Mucosa of descending colon (tissue), 3 donors: ENCODE measurements around the gene TSSK2. TPM values are rescaled to one million over a fixed set of nuclear protein-coding genes. Genes with fewer than 3 reads are reported as not detected.

Experiments
- ATAC-seq: fragments of 200-7000 bp; cut with Tn5 transposase; one replicate; pipeline ENCODE4 v1.9.1; 2020; ENCODE audit warnings: mild to moderate bottlenecking, moderate library complexity
- DNase-seq, 3 donors: peaks; one replicate each; pipeline ENCODE4 v3.0.0-alpha.2; 2020
- H3K36me3 ChIP-seq: fragments of 200-600 bp; one replicate; pipeline ENCODE4 v1.8.0; 2021; ENCODE audit warnings: low read depth, mild to moderate bottlenecking
- H3K4me1 ChIP-seq: fragments of 200-600 bp; one replicate; pipeline ENCODE4 v1.8.0; 2021; ENCODE audit warnings: low read depth, mild to moderate bottlenecking
- H3K4me3 ChIP-seq: fragments of 200-600 bp; one replicate; pipeline ENCODE4 v1.8.0; 2021; ENCODE audit warnings: mild to moderate bottlenecking
- H3K9me3 ChIP-seq: fragments of 200-600 bp; one replicate; pipeline ENCODE4 v1.8.0; 2021; ENCODE audit warnings: mild to moderate bottlenecking
- intact Hi-C, 2 donors: fragments of 100-400 bp; cut with DNase I in 1 of 2; cut with micrococcal nuclease in 1 of 2; formaldehyde crosslinking; loops; one replicate each; pipeline versions ENCODE4 v1.11.0 to v1.11.1; 2022; cut with DNase I, micrococcal nuclease
- total RNA-seq, 3 donors: library from RNA; stranded (reverse); fragmentation: NEBNext Ultra II Directional in 2 of 3; extraction: Animal tissue kit (Norgen Biotek cat#: 25700) in 2 of 3; gene quantifications; one replicate each; pipeline versions ENCODE4 v1.2.1 to v1.2.4, GENCODE V29; 2021 to 2023
- TF ChIP-seq, protein P1 (sequence below): fragments of 200-600 bp; IDR thresholded peaks from one replicate; pipeline ENCODE4 v1.8.0; 2022; ENCODE audit warnings: antibody characterized with exemption, mild to moderate bottlenecking
- donor health status: DM: no; HTN: no; CAD: no; lungs with moderate emphysema.
- donor health status: DM: no; HTN: no; CAD: no.
- donor health status: DM: no; HTN: yes; CAD: no.

TSSK2 gene
- total RNA-seq, 3 donors from 2014 or later: not detected

DNA sequence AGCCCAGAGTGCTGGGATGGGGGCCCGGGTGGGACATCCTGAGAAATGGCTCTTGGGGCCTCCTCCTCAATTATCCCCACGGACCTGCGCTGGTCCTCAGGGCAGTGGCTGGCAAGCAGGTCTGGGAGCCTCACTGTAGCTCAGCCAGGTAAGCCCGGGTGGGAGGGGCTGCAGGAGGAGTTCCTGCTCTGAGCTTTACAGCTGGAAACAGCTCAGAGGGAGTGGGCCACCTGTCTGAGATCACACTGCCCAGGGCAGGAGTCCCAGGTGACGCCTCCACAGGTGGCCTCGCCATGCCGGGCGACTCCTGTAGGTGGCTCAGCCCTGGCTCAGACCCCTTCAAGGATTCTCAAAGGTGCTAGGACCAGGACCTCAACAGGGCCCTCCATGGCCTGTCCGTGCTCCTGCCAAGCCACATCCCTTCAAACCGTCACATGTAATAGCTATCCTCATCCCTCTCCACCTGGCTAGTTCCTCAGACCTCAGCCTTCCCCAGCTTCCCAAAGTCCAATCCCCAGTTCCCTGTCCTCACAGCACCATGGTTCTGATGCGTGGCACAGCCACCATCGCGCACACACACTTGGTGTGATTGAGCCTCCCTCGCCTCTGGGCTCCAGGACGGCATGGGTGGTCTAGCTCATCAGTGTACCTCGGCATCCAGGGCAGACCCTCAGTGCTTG is 3.6 kb upstream of the TSSK2 start:
- Histone ChIP-seq H3K9me3 (no peaks in the 10 kb centered on the region), H3K36me3 (no peaks in the 10 kb centered on the region), H3K4me3 (no peak overlapping the region), H3K4me1 (peaks cover 4% of the 10 kb centered on the region)
- intact Hi-C loops: no loop called here
- DNase-seq (peak in 1 of 3 donors; percentile 45), ATAC-seq (peak; percentile 49)
- TF ChIP-seq, protein P1, sequence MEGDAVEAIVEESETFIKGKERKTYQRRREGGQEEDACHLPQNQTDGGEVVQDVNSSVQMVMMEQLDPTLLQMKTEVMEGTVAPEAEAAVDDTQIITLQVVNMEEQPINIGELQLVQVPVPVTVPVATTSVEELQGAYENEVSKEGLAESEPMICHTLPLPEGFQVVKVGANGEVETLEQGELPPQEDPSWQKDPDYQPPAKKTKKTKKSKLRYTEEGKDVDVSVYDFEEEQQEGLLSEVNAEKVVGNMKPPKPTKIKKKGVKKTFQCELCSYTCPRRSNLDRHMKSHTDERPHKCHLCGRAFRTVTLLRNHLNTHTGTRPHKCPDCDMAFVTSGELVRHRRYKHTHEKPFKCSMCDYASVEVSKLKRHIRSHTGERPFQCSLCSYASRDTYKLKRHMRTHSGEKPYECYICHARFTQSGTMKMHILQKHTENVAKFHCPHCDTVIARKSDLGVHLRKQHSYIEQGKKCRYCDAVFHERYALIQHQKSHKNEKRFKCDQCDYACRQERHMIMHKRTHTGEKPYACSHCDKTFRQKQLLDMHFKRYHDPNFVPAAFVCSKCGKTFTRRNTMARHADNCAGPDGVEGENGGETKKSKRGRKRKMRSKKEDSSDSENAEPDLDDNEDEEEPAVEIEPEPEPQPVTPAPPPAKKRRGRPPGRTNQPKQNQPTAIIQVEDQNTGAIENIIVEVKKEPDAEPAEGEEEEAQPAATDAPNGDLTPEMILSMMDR: no peak

DNA sequence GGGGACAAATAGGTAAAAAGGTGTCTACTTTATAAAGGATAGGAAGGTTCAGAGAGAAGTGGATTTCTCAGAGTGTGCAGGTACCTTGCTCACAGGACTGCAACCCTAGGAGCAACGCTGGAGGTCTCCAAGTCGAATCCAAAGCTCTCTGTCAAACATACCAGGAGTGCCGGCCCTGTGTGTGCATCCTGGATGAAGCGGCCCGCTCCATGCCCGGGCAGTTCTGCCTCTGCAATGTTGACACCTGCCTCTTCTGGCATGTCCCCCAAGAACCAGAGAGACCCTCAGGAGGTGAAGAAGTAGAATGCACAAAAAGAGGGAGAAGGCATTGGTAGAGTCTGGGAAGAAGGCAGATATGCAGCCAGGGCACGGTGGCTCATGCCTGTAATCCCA is 3.1 kb upstream of the TSSK2 start:
- DNase-seq: no peak
- H3K4me1 ChIP-seq: peaks cover under 1% of the 10 kb centered on the region
- intact Hi-C loops: no loop called here
- no peaks in the 10 kb centered on the region for H3K36me3 ChIP-seq
- TF ChIP-seq, protein P1: no peak
- ATAC-seq: no peak
- H3K9me3 ChIP-seq: no peaks in the 10 kb centered on the region
- H3K4me3 ChIP-seq: no peak overlapping the region

DNA sequence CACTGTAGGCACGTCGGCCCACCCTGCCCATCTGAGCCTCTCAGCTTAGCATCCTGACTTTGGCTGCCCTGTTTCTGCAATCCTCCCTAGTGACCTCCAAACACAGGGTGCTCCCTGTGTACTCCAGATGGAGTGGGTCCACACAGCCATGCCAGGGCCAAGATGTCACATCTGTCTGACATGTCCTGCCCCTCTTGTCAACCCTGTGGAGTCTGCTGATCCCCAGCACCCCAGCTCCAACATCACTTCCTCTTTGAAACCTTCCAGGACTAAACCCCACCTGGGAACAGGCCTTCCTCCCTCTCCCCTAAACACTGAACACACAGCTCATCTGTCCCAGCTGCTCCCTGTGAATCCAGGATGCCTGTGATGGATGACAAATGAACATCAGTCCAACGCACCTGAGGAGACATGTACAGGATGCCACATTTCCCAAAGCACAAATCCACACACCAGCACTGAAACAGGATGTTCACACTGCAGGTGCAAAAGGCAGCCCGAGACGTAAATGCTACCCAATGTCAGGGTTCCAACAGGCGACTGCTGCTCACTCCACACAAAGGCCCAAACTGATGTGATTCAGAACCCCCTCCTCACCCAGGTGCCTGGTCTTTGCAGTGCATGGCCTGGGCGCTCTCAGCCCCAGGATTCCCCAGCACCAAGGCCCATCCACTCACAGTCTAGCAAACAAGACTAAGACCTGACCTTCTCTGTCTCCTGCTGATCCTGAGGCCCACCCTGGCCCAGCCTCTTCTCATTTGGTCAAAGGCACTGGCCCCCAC is 2.0 kb upstream of the TSSK2 start:
- DNase-seq (no peak), ATAC-seq (no peak)
- intact Hi-C loops: no loop called here
- no peaks in the 10 kb centered on the region for H3K4me1 ChIP-seq
- H3K36me3 ChIP-seq: no peaks in the 10 kb centered on the region
- no peaks in the 10 kb centered on the region for H3K9me3 ChIP-seq
- no peak overlapping the region for H3K4me3 ChIP-seq
- TF ChIP-seq, protein P1: no peak

DNA sequence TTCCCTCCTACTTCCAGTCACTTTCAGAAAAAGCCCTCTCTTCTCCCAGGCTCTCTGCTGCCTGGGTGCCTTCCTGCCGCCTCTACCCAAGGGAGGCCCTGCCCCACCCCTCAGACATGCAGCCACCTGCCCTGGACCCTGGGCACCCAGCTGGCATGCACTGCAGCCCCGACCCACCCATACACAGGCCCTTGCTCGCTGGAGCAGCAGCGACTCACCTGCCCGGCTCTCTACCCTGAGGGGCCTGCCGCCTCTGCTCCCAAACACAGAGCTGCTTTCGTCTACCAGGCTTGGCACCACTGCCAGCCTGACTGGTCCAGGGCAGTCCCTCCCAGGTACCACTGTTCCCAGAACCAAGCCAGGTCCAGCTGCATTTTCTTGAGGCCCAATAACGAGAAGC is 1.2 kb upstream of the TSSK2 start:
- intact Hi-C loops: no loop called here
- Histone ChIP-seq H3K4me1 (no peaks in the 10 kb centered on the region), H3K4me3 (no peak overlapping the region), H3K9me3 (no peaks in the 10 kb centered on the region), H3K36me3 (peaks cover 5% of the 10 kb centered on the region)
- DNase-seq (no peak), ATAC-seq (no peak)
- TF ChIP-seq, protein P1: no peak

DNA sequence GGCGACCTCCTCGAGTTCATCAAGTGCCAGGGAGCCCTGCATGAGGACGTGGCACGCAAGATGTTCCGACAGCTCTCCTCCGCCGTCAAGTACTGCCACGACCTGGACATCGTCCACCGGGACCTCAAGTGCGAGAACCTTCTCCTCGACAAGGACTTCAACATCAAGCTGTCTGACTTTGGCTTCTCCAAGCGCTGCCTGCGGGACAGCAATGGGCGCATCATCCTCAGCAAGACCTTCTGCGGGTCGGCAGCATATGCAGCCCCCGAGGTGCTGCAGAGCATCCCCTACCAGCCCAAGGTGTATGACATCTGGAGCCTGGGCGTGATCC is 542 bp downstream of the TSSK2 start:
- intact Hi-C loops: no loop called here
- TF ChIP-seq, protein P1: no peak
- ATAC-seq (no peak), DNase-seq (no peak)
- no peaks in the 10 kb centered on the region for H3K9me3 ChIP-seq
- no peaks in the 10 kb centered on the region for H3K4me1 ChIP-seq
- no peak overlapping the region for H3K4me3 ChIP-seq
- peaks cover 5% of the 10 kb centered on the region for H3K36me3 ChIP-seq
